Measurements from ENCODE around the gene CBS. TPM values are rescaled to one million over a fixed set of nuclear protein-coding genes. Genes with fewer than 3 reads are reported as not detected.
"Not testable (repeated sequence)": the region's sequence is repeated elsewhere in the genome, so short reads cannot be mapped to it uniquely, and the experiment has no call there.

CBS gene
- 8.5 TPM for total RNA-seq

- not testable (repeated sequence) for DNase-seq (ENCODE audit: low spot score)
Observed at GRCh38 chr21:43075170-43076022, at the start of gene CBS. Gene CBS (minus strand): TSS chr21:43075835. CDS start chr21:43072193, 3,642 bp downstream.

GRCh38 chr21:43115956-43116355, 40.3 kb upstream of the CBS start:
- DNase-seq (ENCODE audit: low spot score): not testable (repeated sequence)

DNA sequence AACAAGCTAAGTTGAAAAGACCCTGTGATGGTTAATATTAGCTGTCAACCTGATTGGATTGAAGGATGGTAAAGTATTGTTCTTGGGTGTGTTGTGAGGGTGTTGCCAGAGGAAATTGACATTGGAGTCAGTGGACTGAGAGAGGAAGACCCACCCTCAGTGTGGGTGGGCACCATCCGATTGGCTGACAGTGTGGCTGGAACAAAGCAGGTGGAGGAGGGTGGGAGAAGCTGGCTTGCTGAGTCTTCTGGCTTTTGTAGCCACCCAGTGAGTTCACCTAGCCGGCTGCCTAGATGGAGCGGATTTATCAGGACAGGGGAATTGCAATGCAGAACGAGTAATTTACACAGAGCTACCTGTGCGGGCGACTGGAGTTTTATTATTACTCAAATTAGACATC, 38.8 kb upstream of the CBS start:
- DNase-seq (ENCODE audit: low spot score): not testable (repeated sequence)

- not testable (repeated sequence) for DNase-seq (ENCODE audit: low spot score)
Observed at GRCh38 chr21:43109006-43109405, 33.4 kb upstream of the CBS start.

DNA sequence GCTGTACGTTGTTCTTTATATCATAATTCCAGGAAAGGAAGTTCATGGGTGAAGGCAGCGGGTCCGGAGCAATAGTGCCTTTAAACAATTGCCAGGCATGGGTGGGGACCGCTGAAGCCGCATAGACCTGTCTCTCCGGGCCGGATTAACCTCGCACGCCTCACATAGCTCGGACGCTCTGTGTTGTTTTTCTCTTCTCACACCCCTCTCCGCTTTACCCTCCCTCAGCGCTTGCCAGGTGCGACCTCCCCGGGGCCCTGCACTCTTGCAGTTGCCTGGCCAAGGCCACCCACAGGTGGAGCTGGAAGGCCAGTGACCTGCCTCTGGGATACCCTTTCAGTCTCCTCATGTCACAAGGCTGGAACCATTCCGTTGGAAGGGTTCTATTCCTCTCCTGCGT, 32.5 kb upstream of the CBS start:
- DNase-seq (ENCODE audit: low spot score): not testable (repeated sequence)

DNA sequence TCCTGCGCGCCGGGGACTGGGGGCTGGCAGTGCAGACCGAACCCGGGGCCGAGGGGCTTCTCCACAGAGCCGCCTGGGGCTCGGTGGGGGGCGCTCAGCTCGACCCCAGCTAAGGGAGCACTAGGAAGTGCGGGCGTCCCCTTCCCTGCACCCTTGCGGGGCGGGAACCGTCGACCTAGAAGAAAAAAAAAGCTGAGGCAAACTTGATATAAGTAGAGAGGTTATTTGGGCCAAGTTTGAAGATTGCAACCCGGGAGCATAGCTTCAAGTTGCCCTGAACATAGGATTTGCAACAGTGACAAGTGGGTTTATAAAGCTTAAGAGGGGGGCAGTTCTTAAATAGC, 32.1 kb upstream of the CBS start:
- not testable (repeated sequence) for DNase-seq (ENCODE audit: low spot score)

- peak; percentile 80 for DNase-seq (ENCODE audit: low spot score)
Observed at GRCh38 chr21:43106965-43107793, 31.5 kb upstream of the CBS start, which contains the start of gene U2AF1. Gene U2AF1 (minus strand): TSS chr21:43107570. CDS start chr21:43107494, 76 bp downstream.

- DNase-seq (ENCODE audit: low spot score): not testable (repeated sequence)
Observed at GRCh38 chr21:43104642-43105041, 29.0 kb upstream of the CBS start.

- not testable (repeated sequence) for DNase-seq (ENCODE audit: low spot score)
Observed at GRCh38 chr21:43102281-43102680, 26.6 kb upstream of the CBS start.

- not testable (repeated sequence) for DNase-seq (ENCODE audit: low spot score)
Observed at GRCh38 chr21:43101676-43102075, 26.0 kb upstream of the CBS start.

DNA sequence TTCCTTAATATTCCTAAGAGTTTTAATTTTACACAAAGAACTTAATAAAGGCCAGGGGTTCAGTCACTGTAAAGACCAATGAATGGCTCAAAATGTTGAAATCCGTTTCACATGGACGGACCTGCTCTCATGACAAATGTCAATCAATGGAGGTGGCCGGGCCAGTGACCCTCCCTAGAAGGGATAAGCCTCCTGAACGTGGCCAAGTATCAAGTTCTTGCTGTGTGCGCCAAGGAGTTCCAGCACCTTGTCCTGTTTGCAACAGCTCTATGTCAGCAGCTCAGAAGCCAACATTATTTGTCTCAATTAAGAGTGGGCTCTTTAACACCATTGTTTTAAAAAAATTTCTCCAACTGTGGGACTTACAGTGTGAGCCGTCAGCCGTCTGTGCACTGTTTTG, 25.4 kb upstream of the CBS start:
- not testable (repeated sequence) for DNase-seq (ENCODE audit: low spot score)

GRCh38 chr21:43091979-43092614, 16.5 kb upstream of the CBS start:
- DNase-seq (ENCODE audit: low spot score): not testable (repeated sequence)

- DNase-seq (ENCODE audit: low spot score): not testable (repeated sequence)
Observed at GRCh38 chr21:43090947-43091346, 15.3 kb upstream of the CBS start.

DNA sequence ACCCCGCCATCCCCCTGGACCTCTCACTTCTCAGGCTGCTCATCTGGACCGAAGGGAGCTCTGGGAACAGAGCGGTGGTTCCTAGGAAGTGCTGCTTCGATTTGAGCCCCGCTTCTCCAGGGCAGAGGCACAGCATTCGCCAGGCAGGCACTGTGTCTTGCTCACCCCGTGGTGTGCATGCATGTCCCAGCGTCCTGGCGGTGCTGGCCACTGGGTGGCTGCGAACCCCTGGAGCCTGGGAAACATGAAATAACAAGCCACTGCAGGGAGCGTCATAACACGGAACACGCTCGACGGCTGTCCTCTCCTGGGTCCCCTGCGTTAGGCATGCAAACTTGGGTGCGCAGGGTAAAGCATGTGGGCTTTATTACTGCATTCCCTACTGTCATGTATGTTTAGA, 13.8 kb upstream of the CBS start:
- DNase-seq (ENCODE audit: low spot score): not testable (repeated sequence)

GRCh38 chr21:43082587-43083300, 7.1 kb upstream of the CBS start:
- DNase-seq (ENCODE audit: low spot score): not testable (repeated sequence)

- not testable (repeated sequence) for DNase-seq (ENCODE audit: low spot score)
Observed at GRCh38 chr21:43076643-43077042, 1.0 kb upstream of the CBS start.

GRCh38 chr21:43076023-43076637, 495 bp upstream of the CBS start:
- DNase-seq (ENCODE audit: low spot score): not testable (repeated sequence)

DNA sequence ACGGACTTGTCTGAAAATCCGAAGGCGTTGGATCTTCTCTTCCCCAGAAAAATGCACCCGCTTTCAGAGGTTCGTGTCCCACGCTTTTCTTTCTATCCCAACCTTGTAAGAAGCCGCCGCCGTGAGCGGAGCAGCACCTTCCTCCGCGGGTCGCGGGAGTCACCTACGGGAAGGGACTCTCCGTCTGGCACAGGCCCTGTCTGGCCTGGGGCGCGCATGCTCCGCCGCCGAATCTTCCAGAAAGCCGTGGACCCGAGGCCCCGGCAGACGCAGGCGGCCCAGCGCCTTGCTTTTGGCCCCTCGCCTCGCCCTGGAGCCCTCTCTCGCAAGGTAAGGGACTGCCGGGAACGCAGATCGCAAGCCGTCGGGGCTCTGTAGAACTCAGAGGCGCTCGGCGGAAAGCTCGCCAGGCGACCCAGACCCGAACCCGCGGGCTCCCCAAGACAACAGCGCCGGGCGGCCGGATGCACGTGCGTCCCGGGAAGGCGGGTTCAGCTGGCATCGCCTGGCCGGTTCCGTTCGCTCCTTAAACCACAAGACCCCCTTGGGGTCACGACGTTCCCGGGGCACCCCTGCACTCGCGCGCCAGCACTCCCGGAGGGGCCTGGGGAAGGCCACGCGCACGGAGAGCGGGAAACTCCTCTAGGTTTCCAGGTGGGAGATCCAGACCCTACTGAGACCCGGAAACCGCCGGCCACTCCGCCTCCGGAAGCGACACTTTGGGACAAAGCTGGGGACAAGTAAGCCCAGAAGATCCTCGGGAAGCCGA, 1.1 kb downstream of the CBS start:
- not testable (repeated sequence) for DNase-seq (ENCODE audit: low spot score)

DNA sequence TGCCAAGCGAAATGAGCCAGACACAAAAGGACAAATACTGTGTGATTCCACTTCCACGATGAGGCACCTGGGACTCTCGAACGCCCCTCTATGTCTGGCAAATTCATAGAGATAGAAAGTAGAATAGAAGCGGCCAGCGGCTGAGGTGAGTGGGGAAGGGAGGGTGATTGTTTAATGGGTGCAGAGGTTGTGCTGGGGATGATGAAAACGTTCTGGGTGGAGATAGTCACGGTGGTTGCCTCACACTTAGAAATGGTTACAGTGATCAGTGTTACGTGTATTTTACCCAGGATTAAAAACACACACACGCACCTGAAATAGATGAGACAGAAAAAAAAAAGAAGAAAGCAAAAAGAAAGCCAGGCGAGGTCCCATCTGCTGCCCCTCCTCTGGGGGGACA, 2.9 kb downstream of the CBS start:
- not testable (repeated sequence) for DNase-seq (ENCODE audit: low spot score)

DNA sequence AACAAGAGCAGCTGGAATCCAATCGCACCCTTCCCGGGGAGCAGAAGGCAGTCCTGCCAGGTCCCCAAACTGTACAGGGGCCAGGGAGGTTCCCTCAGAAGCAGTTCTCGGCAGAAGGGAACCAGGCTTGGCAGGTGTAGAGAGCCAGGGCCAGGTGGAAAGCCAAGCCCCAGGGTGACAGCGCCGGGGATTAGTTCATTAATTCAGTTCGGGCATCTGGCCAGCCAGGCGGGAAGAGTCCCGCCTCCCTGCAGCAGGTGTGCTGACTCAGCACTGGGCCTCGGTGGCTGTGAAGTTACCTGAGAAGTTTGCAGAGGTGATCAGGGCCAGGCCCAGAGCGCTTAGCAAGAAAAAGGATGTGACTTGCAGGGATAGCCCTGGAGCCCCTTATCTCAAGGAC, 6.0 kb downstream of the CBS start:
- DNase-seq (ENCODE audit: low spot score): not testable (repeated sequence)

Measured in mucosa of gallbladder (tissue), 1 donor.